ENCODE data around the gene IER5L. TPM values are rescaled to one million over a fixed set of nuclear protein-coding genes. Genes with fewer than 3 reads are reported as not detected.

IER5L gene
- total RNA-seq, 2 donors from 2014 or later: 7.2 to 30.7 TPM

DNA sequence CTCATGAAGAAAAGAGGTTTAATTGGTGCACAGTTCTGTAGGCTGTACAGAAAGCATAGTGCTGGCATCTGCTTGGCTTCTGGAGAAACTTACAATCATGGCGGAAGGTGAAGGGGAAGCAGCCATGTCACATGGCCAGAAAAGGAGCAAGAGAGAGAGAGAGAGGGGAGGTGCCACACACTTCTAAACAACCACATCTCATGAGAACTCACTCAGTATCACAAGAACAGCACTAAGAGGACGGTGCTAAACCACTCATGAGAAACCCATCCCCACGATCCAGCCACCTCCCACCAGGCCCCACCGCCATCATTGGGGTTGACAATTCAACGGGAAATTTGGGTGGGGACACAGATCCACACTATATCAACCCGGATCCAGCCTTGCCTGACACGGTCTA, 28.8 kb upstream of the IER5L start:
- intact Hi-C loops (cut with DNase I): no loop called here
- H3K4me1 ChIP-seq (replicated peaks): no peaks in the 10 kb centered on the region
- no peak for DNase-seq (ENCODE audit: low spot score)
- H3K36me3 ChIP-seq: no peaks in the 10 kb centered on the region
- no peaks in the 10 kb centered on the region for H3K9me3 ChIP-seq
- no peak overlapping the region for H3K27ac ChIP-seq
- H3K27me3 ChIP-seq (replicated peaks; ENCODE audit: insufficient read depth): no peaks in the 10 kb centered on the region
- WGBS: 84% methylated on average over 7 of the region's 7 CpGs
- no peak overlapping the region for H3K4me3 ChIP-seq
- TF ChIP-seq POLR2AphosphoS5 (IDR thresholded peaks at IDR 0.05): no peak

GRCh38 chr9:129206401-129206800, 28.3 kb upstream of the IER5L start:
- Histone ChIP-seq H3K9me3 (no peaks in the 10 kb centered on the region), H3K36me3 (no peaks in the 10 kb centered on the region), H3K4me3 (no peak overlapping the region), H3K27ac (no peak overlapping the region), H3K27me3 (replicated peaks; ENCODE audit: insufficient read depth) (no peaks in the 10 kb centered on the region), H3K4me1 (replicated peaks) (no peaks in the 10 kb centered on the region)
- whole genome bisulfite sequencing: 62% methylated on average over 2 of the region's 2 CpGs
- no peak for TF ChIP-seq POLR2AphosphoS5 (IDR thresholded peaks at IDR 0.05)
- TF ChIP-seq, protein P1, sequence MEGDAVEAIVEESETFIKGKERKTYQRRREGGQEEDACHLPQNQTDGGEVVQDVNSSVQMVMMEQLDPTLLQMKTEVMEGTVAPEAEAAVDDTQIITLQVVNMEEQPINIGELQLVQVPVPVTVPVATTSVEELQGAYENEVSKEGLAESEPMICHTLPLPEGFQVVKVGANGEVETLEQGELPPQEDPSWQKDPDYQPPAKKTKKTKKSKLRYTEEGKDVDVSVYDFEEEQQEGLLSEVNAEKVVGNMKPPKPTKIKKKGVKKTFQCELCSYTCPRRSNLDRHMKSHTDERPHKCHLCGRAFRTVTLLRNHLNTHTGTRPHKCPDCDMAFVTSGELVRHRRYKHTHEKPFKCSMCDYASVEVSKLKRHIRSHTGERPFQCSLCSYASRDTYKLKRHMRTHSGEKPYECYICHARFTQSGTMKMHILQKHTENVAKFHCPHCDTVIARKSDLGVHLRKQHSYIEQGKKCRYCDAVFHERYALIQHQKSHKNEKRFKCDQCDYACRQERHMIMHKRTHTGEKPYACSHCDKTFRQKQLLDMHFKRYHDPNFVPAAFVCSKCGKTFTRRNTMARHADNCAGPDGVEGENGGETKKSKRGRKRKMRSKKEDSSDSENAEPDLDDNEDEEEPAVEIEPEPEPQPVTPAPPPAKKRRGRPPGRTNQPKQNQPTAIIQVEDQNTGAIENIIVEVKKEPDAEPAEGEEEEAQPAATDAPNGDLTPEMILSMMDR (IDR thresholded peaks at IDR 0.05): no peak
- no peak for TF ChIP-seq POLR2A (IDR thresholded peaks at IDR 0.05)
- DNase-seq (ENCODE audit: low spot score): no peak
- intact Hi-C loops (cut with DNase I): no loop called here

DNA sequence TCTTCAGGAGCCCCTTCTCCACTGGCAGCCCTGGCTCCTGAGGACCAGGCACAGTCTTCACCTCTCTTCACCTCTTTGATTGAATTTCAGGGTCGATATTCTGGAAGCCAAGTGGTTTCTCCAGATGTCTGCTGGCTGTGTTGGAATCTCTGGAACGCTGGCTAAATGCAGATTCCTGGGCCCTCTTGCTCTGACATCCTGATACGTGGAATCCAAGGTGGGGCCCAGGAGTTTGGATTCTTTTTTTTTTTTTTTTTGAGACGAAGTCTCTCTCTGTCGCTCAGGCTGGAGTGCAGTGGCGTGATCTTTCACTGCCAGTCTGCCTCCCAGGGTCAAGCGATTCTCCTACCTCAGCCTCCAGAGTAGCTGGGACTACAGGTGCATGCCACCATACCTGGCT, 26.8 kb upstream of the IER5L start:
- Histone ChIP-seq H3K9me3 (no peaks in the 10 kb centered on the region), H3K36me3 (no peaks in the 10 kb centered on the region), H3K4me3 (no peak overlapping the region), H3K27ac (no peak overlapping the region), H3K27me3 (replicated peaks; ENCODE audit: insufficient read depth) (no peaks in the 10 kb centered on the region), H3K4me1 (replicated peaks) (no peaks in the 10 kb centered on the region)
- intact Hi-C loops (cut with DNase I): no loop called here
- TF ChIP-seq, protein P1 (IDR thresholded peaks at IDR 0.05): no peak
- TF ChIP-seq POLR2AphosphoS5 (IDR thresholded peaks at IDR 0.05) (no peak), POLR2A (IDR thresholded peaks at IDR 0.05) (no peak)
- 95% methylated on average over 7 of the region's 7 CpGs for WGBS
- DNase-seq (ENCODE audit: low spot score): no peak

GRCh38 chr9:129203556-129203909, 25.5 kb upstream of the IER5L start:
- Histone ChIP-seq H3K36me3 (no peaks in the 10 kb centered on the region), H3K27me3 (replicated peaks; ENCODE audit: insufficient read depth) (no peaks in the 10 kb centered on the region), H3K27ac (no peak overlapping the region), H3K9me3 (no peaks in the 10 kb centered on the region), H3K4me1 (replicated peaks) (no peaks in the 10 kb centered on the region), H3K4me3 (peak overlapping the region in 1 of 2 donors; percentile 53)
- no peak for DNase-seq (ENCODE audit: low spot score)
- intact Hi-C loops (cut with DNase I): no loop called here
- TF ChIP-seq POLR2A (IDR thresholded peaks at IDR 0.05) (no peak), POLR2AphosphoS5 (IDR thresholded peaks at IDR 0.05) (no peak)
- TF ChIP-seq, protein P1 (IDR thresholded peaks at IDR 0.05): no peak
- 79% methylated on average over 11 of the region's 11 CpGs for WGBS

DNA sequence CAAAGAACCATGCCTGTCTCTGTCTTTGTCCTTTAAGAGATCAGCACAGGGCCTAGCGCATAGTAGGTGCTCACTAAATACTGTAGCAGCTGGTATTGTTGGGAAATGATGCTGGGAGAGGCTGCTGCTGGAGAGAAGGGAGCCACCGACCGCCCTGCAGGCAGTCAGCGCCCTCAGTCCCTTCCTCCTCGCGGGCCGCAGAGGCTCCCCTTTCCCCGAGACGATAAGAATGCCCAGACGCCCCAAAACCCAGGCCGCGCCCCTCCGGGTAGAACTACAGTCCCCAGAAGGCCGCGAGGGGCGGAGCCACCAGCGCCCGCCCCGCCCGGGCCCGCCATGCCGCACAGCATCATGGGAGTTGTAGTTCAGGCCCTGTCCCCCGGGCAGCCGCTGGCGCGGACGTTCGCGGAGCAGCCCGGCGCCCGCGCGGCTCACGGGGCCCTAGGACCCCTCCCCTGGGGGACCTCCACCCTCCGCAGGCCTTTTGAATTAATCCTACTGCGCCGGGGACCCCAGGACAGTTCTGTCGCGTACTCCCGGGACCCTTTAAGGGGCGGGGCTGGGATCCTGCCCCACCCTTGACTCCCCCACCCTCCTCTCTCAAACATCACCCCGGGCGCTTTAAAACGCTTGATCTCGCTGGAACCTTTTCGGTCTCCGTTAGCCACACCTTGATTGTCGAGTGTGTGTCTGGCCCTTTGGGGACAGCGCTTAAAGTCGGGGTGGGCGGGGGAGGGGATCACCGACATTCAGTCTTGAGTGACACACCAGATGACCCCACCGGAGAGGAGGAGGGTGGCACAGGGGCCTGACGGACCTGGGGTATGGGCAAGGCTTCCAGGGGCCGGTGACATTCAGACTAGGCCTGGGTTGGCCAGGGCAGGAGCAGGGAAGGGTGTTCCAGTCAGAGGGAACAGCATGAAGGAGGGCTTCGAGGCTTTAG, 24.8 kb upstream of the IER5L start:
- H3K36me3 ChIP-seq: no peaks in the 10 kb centered on the region
- intact Hi-C loops (cut with DNase I): no loop called here
- no peaks in the 10 kb centered on the region for H3K27me3 ChIP-seq (replicated peaks; ENCODE audit: insufficient read depth)
- H3K27ac ChIP-seq: peak overlapping the region; percentile 66 to 84
- H3K9me3 ChIP-seq: no peaks in the 10 kb centered on the region
- no peaks in the 10 kb centered on the region for H3K4me1 ChIP-seq (replicated peaks)
- WGBS: 8% methylated on average over 55 of the region's 57 CpGs
- TF ChIP-seq, protein P1 (IDR thresholded peaks at IDR 0.05): peak in 2 of 4 experiments; percentile 13 to 34
- TF ChIP-seq POLR2A (IDR thresholded peaks at IDR 0.05) (no peak), POLR2AphosphoS5 (IDR thresholded peaks at IDR 0.05) (peak; percentile 72)
- peak; percentile 73 for DNase-seq (ENCODE audit: low spot score)
- peak overlapping the region; percentile 52 to 53 for H3K4me3 ChIP-seq
